HG03432 (cell line): ENCODE results near the gene WEE1.
"Not testable (repeated sequence)": the region's sequence is repeated elsewhere in the genome, so short reads cannot be mapped to it uniquely, and the experiment has no call there.

Experiments
- ATAC-seq: cut with Tn5 transposase; IDR thresholded peaks from one replicate; pipeline ENCODE4 v1.9.1; 2021; ENCODE audit warnings: mild to moderate bottlenecking, moderate library complexity; ENCODE audit not compliant: unreplicated experiment

Gene WEE1

DNA sequence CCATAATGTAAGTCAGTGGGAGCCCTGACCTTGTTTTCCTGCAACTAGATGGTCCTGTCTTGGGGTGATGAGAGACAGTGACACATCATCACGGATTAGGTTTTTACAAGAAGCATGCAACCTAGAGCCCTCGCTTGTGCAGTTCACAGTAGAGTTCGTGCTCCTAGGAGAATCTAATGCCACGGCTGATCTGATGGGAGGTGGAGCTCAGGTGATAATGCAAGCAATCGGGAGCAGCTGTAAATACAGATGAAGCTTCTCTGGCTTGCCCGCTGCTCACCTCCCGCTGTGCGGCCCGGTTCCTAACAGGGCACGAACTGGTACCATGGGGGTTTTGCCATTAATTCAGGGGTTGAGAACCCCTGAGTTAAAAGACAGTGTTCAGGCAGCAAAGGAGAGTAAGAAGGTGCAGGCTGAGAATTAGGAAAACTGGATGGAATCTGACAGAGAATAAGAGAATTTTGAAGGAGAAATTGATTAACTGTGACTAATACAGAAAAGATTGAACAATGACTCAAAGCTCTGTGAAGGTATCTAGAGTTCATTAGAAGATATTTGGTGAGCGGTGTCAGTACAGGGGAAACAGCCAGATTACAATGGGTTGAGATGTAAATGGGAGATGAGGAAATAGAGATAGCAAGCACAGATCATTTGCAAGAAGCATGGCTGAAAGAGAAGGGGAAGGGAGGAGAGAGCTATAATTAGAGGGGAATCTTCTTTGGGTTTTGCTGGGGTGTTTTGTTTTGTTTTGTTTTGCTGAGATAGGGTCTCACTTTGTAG is 21.0 kb downstream of the WEE1 start:
- ATAC-seq, result no peak

DNA sequence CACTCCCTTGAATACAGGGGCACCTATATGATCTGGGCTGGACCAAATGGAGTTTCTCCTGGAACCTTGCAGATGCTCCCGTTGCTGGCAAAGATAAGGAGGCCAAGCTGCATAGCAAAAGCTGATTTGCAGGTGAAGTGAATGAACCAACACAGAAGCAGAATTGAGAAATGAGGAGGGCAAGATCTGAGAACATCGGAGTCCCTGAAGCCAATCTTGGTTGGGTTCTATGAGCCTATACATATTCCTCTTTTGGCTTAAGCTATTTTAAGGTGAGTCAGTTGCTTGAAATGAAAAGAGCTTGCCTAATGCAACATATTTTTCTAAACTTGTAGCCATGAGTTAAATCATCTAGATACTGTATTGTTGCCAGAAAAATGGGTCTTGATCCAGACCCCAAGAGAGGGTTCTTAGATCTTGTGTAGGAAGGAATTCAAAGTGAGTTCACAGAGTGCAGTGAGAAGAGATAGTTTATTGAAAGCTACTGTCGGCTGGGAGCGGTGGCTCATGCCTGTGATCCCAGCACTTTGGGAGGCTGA is 23.5 kb downstream of the WEE1 start:
- ATAC-seq, result no peak

DNA sequence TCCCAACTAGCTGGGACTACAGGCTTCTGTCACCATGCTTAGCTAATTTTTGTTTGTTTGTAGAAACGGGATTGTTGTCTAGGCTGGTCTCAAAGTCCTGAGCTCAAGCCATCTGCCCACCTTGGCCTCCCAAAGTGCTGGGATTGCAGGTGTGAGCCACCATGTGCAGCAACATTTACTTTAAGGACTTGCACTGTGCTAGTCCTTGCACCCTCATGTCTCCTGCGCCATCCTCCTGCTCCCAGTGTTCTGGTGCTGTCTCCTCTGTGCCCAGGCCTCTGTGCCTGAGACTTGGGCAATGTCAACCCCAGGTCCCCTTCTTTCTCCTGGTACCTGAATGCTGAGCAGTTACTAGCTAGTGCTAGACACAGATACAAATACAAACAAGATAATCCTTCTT is 26.7 kb downstream of the WEE1 start:
- ATAC-seq, result no peak

DNA sequence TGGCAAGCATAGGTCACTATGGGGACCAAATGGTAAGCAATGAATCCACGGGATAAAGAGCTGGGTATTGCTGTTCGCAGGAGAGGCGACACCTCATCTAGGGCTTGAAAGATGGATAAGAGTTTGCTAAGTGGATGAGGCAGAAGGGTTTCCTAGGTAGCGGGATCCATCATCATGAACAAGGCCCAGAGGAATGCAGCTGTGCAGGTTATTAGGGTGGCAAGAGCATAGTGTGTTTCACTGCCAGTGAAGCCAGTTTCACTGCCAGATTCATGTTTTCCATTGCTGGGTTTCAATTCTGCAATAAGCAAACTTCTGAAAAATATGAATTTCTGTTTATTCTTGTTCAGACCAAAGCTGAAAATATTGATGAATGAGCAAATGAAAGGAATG is 27.2 kb downstream of the WEE1 start:
- ATAC-seq, result peak; percentile 45

DNA sequence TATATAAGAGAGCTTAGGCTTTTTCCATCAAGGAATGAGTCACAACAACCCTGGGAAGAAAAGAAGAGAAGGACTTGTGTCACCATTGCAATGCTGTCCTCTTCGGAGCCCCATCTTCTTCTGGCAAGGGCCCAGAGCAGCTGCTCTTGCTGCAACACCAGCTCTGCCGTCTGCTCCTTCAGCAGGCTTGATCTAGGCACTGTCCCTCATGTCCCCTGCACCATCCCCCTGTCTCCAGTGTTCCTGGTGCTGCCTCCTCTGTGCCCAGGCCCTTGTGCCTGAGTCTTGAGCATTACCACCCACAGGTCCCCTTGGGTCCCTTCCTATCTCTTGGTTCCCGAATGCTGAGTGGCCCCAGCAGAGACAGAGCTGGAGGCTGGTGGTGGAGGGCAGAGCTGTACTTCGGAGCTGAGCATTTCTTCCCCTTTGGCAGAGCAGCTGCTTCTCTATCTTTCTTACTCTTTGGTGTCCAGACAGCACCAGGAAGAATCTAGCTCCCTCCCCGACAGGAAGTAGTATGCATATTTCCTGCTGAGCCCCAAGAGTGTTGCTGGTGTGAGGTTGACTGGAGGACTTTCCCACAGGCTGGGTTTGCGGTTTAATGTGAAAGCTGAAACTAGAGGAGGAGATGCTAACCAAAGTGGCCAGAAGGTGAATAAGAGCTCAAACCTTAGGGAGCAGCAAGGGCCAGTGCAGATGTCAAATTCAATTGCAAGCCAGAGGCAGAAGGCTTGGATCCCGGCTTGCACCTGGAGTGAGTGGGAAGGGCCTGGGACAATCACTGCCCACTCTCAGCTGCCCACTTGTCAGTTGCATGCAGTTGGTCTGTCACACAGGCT is 27.8 kb downstream of the WEE1 start:
- ATAC-seq, result peak; percentile 85

DNA sequence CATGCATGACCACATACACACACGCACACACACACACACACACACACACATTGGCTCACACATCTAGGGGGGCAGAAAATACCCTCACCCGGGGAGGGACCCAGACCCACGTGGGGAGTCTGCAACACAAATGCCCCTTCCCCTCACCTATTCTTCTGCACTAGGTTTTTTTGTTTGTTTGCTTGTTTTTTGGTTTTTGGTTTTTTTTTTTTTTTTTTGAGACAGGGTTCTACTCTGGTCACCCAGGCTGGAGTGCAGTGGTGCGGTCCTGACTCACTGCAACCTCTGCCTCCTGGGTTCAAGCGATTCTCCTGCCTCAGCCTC is 28.4 kb downstream of the WEE1 start:
- ATAC-seq, result no peak

DNA sequence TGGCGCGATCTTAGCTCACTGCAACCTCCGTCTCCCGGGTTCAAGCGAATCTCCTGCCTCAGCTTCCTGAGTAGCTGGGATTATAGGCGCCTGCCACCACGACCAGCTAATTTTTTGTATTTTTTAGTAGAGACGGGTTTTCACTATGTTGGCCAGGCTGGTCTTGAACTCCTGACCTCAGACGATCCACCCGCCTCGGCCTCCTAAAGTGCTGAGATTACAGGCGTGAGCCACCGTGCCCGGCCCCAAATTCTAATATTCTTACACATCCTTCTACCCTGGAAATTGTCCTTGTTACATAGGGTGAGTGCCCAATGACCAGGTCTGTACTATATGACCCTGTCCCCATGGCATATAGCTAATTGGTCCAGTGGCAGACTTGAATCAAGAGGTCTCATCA is 29.7 kb downstream of the WEE1 start:
- ATAC-seq, result not testable (repeated sequence)

DNA sequence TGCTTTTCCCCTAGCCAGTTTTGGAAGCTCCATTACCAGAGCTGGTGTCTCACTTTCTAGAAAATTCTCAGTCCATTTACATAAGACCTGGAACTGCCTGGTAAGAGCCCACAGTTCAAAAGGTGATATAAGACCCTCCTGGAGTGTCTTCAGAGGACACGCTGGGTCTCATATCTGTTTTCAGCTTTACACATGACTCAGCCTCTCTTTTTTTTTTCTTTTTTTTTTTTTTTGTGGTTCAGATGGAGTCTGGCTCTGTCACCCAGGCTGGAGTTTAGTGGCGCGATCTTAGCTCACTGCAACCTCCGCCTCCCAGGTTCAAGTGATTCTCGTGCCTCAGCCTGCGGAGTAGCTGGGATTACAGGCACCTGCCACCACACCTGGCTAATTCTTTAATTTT is 30.7 kb downstream of the WEE1 start:
- no peak for ATAC-seq

DNA sequence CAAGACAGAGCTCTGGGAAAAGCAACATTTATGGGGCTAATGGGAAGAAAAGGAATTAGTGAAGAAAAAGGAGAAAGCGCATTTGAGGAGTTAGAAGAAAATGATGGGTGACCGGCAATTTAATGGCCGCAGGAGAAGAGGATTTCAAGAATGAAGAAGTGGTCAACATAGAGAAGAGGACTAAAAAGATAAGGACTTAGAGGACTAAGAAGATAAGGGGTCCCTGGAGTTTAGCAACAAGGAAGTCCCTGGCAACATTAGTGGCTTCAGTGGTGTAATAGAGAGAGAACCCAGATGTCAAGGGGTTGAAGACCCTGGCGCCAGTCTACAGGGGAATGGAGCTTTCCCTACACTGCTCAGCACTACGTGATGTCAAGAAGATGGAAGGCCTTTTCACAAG is 32.3 kb downstream of the WEE1 start:
- no peak for ATAC-seq

DNA sequence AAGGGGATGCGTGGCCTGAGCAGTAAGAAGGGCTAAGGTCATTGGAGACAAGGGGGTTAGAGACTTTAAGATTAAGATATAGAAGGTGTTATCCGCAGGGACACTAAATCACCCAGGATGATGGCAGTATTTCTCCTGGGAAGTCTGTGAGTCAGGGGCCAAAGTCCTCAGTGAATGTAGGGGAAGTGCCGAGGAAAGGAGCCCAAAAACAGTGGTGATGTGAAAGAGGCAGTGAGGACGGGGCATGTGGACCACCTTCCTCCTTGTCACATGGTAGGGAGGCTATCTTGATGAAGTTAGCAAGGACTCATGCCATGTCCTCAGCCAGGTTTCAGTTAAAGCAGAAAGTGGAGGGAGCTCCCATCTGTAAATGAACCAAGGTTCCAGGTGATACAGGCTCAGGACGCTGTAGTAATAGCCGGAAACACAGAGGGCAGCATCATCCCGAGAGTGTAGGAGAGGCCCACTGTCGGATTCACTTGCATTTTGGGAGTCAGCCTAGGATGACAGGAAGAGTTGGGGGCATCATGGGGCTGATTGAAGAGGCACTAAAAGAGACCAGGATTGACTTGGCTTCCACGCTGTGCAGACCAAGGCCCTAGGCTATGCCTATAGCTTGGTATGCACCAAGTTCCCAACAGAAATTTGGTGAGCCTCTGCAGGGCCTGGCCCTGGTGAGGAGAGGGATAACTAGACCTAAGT is 33.5 kb downstream of the WEE1 start:
- no peak for ATAC-seq

DNA sequence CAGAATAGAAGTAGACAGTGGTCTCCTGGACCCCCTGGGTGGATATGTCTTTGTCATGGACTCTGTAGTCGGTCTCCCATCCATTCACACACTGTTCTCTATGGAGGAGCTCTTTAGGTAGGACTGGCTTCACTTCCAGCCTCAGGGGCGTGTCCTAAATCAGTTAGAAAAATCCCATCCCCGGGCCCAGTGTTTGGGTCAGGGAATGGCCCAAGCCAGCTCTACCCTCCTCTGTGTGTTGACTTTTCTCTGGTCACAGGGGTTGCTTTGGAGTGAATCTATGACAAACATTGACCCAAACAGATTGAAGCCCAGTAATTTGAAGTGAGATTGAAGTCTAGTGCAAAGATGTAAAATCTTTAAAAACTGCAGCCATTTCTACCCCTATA is 34.0 kb downstream of the WEE1 start:
- ATAC-seq, result no peak

DNA sequence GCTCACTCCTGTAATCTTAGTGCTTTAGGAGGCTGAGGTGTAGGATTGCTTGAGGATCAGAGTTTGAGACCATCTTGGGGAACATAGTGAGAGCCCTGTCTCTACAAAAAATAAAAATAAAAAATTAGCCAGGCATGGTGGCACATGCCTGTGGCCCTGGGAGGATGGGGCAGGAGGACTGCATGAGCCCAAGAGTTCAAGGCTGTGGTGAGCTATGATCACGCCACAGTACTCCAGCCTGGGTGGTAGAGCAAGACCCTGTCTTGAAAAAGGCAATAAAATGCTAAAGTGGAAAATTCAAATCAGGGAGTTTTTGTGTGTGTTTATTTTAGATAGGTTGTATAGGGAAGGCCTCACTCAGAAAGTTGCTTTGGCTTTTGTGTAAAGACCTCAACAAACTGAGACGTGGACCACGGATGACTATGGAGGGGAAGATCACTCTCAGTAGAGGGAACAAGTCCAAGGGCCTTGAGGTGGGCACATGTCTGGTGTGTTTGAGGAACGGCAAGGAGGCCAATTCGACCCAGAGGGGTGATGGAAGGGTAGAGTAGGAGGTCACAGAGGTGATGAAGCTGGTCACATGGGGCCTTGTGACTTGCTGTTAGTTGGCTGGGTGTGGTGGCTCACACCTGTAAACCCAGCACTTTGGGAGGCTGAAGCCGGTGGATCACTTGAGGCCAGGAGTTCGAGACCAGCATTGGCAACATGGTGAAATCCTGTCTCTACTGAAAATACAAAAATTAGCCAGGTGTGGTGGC is 35.7 kb downstream of the WEE1 start:
- no peak for ATAC-seq

DNA sequence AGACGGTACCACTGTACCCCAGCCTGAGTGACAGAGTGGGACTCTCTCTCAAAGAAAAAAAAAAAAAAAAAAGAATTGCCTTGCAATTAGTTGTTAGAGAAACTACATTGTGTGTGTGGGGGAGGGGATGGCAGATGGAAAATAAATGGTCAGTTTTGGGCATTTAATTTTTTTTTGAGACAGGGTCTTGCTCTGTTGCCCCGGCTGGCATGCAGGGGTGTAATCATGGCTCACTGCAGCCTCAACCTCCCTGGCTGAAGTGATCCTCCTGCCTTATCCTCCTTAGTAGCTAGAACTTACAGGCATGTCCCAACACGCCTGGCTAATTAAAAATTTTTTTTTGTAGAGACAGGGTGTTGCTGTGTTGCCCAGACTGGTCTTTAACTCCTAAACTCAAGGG is 36.4 kb downstream of the WEE1 start:
- no peak for ATAC-seq

DNA sequence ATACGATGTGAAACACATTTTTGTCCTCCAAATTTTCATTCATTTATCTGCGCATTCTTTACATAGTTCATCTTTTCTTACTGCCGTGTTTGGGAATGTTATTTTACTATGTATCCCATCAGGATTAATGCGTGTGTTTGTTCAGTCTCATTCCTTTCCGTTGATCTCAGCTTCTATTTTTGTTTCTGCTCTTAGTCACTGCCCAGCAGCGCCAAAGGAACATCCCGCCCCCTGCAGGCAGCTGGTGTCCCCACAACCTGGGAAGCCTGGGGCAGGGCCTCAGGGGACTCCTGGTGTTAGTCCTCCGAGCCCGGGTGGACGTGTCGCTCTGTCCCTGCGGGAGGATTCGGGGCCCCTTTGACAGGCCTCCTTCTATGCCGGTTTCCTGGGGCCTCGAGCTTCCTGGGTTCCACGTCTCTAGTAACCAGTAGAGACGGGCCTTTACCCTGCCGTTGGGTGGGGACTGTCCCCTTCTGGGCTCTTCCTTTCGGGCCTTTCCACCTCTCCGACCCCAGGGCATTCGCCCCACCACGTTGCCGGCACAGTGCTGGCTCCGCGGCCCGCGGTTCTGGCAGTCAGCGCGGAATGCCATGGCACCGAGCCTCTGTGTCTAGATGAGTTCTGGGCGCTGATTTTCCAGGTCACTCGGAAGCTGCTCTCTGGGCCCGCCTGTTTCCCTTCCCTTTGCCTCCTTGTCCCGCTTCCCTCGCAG is 39.8 kb downstream of the WEE1 start:
- peak; percentile 46 for ATAC-seq

DNA sequence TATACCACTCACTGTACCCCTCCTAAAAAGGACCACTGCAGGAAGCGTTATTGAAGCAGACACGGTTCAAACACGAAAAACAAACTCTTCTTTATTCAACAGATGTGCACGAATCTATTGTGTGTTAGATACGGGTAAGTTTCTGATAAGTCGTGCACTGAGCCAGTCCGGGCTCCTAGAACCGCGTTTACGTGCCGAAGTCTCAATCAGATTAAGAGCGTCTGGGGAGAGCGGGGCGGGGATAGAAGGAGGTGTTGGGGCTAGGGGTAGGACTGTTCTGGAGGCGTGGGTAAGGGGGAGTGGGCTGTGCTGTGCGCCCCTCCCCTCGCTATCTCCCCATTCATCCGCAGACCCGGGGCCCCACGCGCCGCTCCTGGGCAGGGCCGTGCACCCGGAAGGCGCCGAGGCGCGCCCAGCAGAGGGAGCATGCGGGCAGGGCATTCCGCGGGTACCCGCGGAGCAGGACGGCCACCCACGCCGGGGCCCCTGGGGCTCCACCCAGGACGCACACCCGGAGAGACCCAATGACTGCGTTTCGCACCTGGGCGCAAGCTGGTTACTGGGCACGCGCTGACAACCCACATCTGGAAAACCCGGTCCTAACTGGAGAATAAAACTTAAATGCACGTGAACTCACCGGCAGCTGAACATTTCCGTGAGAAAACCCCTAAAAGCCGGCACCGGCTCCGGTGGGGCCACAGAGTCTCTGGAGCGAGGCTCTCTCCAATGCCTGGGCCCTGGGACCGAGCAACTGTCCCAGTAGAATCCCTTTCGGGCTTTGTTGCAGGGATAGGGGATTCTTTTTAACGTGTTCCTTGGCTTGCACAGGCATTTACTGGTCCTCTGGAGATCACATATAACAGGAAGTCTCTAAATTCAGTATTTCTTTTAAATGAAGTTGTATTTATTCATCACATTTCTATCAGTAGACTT is 40.6 kb downstream of the WEE1 start:
- peak; percentile 80 for ATAC-seq

DNA sequence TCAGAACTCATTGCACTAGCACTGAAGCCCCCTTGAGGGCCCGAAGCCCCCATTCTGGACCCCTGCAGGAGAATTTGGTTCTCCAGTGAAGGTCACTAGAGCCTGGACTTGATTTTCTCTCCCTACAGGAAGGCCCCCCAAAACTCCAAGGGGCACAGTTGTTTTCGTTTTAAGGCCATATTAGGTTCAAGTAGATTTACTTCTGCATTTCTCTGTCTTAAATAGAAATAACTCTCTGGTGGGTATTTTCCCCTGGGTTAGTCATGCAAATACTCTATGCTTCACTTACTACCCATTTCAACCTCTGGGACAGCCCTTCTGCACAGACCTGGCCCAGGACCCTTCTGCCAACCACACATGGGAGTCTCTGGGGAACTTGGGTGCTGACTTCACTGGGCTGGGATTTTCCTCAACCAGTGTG is 41.6 kb downstream of the WEE1 start:
- ATAC-seq, result peak; percentile 48

DNA sequence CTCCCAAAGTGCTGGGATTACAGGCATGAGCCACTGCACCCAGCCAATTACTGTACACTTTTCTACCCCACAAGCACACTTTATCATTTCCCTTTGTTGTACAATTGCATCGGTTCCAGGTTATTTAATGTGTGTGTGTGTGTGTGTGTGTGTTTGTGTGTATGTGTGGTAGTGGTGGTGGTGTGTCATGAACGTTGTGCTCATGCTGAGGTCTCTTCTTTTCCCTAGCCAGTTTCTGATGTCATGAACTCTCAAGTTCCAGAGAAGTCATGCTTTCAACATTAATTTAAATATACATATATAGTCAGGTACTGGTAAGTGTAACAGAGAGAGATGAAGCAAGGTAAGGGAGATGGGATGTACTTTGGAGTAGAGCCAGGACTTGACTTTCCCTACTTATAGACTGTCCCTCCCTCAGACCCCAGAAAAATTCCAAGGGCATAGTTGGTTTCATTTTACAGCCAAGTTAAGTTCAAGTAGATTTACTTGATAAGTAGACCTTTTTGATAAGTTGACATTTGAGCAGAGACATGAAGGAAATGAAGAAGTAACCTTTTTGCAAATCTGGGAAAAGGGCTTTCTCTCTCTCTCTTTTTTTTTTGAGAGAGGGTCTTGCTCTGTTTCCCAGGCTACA is 42.7 kb downstream of the WEE1 start:
- no peak for ATAC-seq

DNA sequence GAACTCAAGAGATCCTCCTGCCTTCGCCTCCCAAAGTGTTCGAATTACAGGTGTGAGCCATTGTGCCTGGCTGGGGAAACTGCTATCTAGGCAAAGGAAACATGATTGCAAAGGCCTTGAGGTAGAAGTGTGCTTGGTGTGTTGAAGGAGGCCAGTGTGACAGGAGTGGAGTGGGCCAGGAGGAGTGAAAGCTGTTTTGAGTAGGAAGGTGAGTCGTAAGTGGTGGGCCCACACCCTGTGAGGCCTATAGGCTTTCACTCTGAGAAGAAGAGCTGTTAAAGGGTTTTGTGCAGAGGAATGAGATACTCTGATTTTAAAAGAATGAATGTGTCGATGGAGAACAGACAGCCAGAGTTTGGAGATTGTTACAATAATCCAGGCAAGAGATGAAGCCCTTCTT is 43.4 kb downstream of the WEE1 start:
- ATAC-seq, result no peak

DNA sequence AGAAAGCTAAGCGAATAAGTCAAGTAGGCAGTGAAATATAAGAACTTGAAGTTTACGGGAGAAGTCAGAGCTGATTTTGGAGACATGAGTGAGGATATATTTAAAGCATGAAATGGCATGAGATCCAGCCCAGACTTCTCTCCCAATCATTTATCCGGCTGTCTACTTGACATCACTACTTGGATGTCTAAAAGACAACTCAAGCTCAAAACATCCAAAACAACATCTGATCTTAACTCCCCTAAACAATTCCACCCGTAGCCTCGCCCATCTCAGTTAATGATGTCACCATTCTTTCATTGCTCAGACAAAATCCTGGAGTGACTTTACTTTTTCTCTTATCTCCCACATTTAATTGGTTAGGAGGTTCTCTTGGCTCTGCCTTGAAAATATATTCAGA is 44.5 kb downstream of the WEE1 start:
- ATAC-seq, result no peak
